ENCODE measurements around the gene PRR5.
"Not testable (repeated sequence)": the region's sequence is repeated elsewhere in the genome, so short reads cannot be mapped to it uniquely, and the experiment has no call there.

The PRR5 gene

DNA sequence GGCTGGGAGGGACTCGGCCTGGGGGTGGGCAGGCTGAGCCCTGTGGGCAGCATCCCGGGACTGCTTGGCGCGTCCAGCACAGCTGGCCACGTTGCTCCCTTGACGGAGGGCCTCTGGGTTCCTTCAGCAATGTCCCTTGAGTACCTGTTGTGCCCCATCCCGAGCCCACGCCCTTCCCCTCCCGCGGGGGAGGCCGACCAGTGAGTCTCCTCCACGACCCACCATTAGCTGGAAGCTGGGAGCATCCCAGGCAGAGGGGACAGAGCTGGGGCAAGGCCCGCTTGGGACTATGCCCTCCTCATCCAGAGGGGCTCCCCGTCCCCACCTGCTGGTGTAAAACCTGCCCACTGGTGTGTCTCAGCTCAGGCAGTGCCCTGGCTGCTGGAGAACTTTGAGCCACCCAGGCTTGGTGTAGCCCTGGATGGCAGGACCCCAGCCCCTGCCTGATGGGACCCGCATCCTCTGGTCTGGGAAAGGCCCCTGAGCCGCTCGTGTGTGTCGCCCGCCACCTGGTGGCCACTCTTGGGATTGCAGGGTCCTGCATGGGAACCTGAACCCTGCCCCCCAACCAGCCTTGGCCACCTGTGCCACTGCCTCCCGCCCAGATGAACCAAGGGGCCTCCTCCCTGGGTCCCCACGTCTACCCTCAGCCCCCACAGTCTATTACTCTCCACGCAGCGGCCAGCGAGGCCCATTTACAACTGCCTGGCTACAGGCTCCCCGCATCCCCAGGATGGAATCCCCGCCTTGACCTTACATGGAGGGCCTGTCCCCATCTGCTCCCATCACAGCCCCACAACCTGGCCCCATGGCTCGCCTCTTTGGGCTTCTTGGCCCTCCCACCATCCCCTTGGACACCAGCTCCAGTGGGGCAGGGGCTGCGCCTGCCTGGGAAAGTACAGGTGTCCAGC, 33.8 kb downstream of the PRR5 start:
- no peak for DNase-seq (ENCODE audit: low read depth)

DNA sequence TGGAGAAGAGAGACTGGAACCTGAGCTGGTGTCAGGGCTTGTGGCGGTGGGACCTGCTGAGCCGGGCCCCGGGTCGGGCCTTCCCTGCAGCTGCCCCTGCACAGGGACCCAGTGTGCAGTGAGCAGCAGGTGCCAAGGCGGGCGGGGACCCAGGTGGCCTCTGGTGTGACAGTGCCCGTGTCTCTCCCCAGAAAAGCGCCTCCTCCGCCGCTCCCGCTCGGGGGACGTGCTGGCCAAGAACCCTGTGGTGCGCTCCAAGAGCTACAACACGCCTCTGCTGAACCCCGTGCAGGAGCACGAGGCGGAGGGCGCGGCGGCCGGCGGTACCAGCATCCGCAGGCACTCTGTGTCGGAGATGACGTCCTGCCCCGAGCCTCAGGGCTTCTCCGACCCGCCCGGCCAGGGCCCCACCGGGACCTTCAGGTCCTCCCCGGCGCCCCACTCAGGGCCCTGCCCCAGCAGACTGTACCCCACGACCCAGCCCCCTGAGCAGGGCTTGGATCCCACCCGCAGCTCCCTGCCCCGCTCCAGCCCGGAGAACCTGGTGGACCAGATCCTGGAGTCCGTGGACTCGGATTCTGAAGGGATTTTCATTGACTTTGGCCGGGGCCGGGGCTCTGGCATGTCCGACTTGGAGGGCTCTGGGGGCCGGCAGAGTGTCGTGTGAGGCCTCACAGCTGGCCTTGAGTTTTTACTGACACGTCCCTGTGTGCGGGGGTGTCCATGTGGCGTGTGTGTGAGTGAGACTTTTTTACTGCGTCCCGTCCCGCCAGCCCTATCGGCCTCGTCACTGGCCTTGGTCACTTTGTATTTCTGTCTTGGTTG, 34.8 kb downstream of the PRR5 start:
- no peak for DNase-seq (ENCODE audit: low read depth)

DNA sequence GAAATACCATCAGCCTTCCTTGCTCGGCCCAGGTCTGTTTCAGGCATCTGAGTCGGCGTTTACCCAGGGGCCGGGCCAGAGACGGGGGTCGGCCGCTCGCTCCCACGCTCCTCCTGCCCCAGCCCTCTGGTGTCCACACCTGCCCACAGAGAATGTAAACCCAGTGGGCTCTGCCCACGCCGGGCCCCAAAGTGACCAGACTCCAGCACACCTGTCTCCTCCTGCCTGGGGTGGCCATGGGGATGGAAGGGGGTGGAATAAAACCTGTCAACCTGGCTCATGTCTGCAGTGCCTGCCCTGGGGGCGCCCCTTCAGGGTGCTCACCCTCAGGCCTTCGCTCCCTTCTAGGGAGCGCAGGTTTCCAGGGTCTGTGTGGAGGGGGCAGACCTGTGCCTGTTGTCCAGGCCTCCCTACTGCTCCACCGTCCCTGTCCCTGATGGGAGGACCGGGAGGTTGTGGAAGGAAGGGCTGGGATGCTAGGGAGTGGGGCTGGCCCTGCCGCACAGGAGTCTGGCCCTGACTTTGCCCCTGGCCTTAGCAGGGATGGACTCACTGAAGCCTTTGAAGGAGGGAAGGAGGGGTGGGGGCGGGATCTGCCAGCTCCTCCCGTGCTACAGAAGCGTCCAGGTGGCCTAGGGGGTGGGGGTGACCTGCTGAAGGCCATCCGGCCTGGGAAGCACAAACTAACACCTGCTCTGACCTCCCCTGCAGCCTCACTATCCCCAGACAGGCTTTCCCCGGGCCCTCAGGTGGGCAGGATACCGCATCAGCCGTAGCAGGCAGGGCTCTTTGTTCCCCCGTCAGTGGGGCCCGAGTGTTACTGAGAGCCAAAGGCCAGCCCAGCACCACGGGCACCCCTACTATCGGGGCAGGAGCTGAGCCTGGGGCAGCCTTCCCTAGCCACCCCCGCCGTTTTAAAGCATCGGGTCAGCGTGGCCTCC, 35.7 kb downstream of the PRR5 start:
- no peak for DNase-seq (ENCODE audit: low read depth)

DNA sequence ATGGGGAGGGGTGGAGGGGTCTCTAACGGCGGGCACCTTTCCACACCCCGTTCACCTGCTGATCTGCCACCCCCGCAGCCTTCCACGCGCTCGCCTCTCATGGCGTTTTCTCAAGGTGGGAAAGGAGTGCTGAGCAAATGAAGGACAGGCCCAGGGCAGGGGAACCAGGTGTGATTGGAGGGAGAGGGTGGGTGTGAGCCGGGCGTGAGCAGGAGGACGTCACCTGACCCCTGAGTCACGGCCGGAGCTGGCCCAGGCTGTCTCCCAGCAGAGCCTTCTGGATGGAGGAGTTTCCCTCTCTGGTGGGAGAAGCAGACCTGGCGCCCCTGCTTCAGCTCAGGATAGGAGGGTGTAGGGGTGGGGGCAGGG, 36.3 kb downstream of the PRR5 start:
- DNase-seq (ENCODE audit: low read depth), result no peak

DNA sequence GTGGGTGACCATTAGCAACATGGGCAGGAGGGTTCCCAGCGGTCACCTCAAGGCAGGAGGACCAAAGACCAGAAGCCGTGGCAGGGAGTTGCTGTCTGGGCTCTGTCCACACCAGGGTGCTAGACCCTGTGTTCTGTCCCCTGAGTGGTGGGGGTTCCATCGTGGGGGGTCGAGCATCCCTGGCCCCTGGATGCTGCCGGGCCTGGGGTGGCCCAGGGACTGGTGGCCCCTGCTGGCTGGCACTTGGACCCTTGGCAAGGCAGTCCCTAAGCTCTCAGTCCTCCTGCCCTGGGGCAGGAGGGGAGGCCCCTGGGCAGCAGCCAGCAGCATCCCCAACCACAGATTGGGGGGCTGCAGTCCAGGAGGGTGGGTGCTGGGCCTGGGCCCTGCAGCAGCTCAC, 37.0 kb downstream of the PRR5 start:
- DNase-seq (ENCODE audit: low read depth), result no peak

DNA sequence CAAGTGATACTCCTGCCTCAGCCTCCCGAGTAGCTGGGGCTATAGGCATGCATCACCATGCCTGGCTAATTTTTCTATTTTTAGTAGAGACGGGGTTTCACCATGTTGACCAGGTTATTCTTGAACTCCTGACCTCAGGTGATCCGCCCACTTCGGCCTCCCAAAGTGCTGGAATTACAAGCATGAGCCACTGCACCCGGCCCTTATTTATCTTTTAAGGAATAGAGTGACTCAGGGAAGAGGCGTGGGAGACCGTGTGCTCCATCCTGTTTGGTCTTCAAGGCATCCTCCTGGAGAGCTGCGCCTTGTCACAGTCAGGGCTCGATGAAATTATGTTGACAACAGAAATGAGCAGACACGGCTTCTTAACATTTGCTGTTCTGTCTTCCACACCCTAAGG, 37.7 kb downstream of the PRR5 start:
- not testable (repeated sequence) for DNase-seq (ENCODE audit: low read depth)

DNA sequence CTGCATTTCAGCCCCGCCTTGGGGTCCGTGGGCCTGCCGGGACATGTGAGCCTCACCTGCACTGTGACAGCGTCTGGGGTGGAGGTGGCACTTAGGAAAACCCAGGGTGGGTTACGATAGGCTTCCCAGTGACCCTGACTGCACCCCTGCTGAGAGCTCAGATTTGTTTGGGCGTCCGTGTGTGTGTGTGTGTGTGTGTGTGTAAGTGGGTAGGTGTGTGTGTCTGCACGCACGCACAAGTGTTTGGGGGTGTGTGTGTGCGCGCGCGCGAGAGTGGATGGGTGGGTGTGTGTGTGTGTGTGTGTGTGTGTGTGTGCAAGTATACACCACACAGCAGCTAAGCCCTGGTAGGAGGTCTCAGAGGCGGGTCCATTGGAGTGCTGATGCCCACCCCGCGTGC, 38.3 kb downstream of the PRR5 start:
- no peak for DNase-seq (ENCODE audit: low read depth)

DNA sequence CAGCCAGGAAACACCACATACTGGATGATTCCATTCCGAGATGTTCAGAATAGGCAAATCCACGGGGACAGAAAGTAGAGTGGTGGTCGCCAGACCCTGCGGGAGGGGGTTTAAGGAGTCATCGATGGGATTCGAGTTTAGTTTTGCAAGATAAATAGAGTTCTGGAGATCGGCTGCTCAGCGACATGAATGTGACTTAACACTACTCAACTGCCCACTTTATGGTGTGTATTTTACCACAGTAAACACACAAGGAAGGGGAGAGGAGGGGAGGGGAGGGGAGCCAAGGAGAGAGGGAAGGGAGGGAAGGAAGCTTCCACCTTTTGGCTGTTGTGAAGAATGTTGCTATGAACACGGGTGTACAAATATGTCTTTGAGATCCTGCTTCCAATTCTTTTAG, 39.9 kb downstream of the PRR5 start:
- no peak for DNase-seq (ENCODE audit: low read depth)

DNA sequence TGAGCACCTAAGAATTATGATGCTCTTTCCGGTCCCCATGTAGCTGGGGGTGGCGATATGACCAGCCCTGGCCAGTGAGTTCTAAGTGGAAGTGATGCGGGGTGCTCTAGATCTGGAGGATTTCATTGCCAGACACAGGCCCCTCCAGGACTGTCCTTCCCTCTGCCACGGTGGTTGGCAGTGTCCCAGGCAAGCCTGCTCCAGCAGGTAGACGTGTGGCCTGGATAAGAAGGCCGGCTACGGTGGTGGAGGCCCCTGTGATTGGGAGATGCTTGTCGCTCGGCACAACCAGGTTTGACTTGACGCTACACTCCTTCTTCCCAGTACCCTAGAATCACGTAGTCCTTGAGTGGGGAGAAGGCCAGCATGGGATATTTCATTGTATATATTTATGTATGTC, 41.2 kb downstream of the PRR5 start:
- DNase-seq (ENCODE audit: low read depth), result no peak

DNA sequence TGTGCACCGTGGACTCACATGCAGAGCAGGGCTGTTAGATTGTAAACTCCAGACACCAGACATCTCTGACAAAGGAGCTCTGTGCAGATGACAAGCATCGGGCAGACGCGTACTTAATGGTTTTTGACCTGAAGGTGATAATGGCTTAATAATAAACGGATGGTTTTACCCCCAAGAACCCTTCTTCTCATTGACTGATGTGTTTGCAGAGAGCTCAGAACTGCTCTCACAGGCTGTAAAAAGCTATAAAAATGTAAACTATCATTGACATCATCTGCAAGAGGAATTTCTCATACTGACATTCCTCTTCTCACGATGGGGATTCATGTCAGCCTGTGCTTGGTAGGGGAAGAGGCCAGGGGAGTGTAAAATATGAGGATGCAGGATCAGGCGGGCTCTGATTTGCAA, 41.8 kb downstream of the PRR5 start:
- DNase-seq (ENCODE audit: low read depth), result no peak

DNA sequence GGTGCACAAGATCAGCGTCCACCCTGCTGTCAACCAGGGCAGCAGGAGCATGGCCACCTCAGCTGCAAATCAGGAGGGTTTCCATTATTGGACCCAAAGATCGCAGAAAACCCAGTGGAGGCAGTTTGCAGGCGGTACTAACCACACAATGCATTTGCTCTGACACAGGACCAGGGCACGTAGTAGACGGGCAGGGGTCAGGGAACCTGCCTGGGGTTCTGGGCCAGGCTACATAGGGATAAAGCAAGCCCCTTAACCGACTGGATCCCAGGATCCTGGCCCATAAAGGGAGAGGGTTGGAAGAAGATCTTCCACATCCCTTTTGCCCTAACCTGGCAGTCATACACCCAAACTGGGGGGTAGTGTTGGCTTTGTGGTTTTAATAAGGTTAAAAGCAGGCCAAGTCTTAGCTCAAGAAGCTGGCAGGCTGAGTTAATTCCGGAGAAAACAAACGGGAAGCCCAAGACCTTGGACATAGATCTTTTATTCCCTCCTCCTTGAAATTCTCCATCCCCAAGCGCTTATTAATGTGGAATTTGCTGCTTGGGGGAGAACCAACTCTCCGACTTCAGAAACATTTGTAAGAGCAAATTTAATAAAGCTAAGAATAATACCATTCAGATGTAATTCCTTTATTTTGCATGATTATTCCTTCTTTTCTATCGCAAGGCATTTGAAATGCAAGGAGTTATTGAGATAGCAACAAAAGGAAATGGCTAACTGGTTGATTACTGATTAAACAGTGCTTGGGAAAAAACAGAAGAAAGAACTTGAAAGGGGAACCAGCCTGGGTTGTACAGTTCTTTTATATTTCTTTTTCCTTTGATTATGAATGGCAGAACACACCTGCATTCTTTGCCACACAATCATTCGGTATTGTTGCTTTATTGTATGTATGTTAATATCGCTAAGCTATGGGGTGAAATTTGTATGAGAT, 44.1 kb downstream of the PRR5 start:
- DNase-seq (ENCODE audit: low read depth), result no peak

DNA sequence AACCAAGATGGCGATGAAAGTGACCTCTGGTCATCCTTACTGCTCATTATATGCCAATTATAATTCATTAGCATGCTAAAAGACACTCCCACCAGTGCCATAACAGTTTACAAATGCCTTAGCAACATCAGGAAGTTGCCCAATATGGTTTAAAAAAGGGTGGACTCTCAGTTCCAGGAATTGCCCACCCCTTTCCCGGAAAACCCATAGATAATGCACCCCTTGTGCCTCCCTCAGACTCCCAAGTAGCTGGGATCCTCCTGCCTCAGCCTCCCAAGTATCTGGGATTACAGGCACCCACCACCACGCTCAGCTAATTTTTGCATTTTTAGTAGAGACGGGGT, 45.8 kb downstream of the PRR5 start:
- not testable (repeated sequence) for DNase-seq (ENCODE audit: low read depth)

DNA sequence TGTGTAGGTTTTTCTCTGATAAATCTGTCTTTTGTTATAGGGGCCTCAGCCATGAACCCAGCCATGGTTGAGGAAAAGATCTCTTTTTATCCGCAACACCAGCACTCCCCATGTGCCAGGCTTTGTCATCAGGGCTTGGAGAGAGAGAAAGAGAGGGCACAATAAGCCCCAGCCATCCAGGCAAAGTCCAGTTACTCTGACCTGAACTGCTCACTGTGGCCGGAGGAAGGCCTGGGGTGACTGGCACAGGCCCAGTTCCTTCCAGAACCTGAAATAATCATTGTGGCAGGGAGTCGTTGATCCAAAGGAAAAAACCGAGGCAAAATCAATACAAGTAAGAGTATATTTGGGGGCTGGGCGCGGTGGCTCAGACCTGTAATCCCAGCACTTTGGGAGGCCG, 46.5 kb downstream of the PRR5 start:
- no peak for DNase-seq (ENCODE audit: low read depth)

DNA sequence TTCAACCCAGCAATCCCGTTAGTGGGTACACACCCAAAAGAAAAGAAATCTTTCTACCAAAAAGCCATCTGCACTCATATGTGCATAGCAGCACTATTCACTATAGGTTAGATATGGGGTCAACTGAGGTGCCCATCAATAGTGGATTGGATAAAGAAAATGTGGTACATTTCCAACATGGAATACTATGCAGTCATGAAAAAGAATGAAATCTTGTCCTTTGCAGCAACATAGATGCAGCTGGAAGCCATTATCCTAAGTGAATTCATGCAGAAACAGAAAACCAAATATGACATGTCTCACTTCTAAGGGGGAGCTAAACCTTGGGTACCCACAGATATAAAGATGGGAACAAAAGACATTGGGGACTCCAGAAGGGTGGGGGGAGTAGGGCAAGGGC, 48.5 kb downstream of the PRR5 start:
- DNase-seq (ENCODE audit: low read depth), result no peak

DNA sequence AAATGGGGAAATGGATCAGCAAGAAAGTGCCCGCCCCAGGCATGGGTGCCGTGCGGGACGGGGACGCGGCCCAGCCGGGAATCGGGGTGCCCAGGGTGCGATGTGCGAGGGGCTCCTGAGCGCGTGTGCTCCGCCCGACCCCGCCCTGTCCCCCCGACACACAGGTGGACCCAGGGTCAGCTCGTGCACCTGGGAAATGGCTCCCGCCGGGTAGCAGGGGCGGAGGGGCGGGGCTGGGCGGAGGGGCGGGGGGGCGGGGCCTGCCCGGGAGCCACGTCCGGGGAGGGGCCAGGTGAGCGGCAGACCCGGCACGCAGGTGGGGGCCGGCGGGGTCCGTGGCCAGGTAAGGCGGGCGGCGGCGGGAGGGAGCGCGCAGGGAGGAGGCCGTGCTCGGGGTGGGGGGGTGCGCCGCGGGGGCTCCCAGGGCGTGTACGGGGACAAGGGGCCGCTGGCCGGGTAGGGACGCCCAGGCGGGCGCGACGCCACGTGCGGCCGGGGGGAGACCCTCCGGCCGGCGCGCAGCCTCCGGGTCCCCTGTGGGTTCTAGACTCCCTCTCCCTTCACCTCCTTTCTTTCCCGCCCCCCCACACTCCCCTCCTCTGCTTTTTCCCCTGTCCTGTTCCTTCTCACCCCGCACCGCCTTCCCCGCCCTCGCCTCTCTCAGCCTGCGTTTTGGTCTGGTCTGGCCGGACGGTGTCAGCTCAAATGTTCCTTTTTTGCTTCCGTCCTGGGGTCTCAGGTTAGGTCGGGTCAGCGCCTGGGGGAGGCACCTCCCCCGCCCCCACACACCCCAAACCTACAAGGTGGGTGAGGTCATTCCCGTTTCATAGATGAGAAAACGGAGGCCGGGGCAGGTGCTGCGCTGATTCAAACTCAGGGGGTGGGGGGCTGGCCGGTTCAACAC, 50.5 kb downstream of the PRR5 start, which contains the start of gene ARHGAP8:
Gene ARHGAP8 (plus strand): TSS at position 291 of the 904 bp plus-strand sequence. CDS start 33,953 bp downstream, outside the sequence.
- DNase-seq (ENCODE audit: low read depth), result no peak

DNA sequence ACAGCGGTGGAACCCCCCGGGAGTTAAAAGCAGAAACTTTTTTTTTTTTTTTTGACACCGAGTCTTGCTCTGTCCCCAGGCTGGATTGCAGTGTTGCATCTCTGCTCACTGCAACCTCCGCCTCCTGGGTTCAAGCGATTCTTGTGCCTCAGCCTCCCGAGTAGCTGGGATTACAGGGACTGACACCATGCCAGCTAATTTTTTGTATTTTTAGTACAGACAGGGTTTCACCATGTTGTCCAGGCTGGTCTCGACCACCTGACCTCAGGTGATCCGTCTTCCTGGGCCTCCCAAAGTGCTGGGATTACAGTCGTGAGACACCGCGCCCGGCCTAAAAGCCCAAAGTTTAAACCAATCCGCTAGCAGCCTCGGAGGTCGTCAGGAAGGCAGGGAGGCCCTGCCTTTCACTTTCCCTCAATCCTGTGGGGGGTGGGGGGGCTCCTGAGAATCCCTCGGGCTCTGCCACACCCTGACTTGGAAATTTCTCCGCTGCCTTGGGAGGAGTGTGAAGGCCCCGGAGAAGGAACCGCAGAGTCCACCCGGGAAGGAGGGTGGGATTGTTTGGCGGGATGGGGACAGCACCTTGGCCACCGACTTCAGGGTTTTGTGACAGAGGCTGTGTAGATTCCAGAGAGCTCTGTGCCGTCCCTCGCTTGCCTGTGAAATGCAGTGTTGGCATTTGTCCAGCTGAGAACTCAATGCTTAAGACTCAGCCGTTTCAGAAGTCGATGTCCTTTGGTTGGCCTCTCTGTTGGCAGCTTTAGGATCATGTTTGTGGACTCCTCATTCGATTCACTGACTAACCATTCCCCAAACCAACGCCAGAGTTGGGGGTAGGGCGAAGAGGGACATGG, 51.4 kb downstream of the PRR5 start:
- DNase-seq (ENCODE audit: low read depth), result no peak

DNA sequence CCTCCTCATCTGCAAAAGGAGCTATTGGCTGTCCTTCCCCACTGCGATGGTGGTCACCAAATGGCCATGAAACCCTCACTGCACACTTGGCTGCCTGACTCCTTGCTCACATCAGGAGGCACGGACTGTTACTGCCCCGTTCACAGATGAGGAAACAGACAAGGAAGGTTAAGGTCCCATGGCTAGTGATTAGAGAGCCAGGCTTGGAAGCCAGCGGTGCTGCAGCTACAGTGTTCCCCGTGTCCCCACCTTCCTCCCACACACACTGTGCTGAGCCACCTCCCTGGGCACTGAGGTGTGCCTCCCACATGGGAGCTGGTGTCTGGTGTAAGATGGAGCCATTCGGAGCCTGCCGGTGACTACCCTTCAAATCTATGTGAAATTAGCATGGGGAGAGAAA, 53.0 kb downstream of the PRR5 start:
- no peak for DNase-seq (ENCODE audit: low read depth)

DNA sequence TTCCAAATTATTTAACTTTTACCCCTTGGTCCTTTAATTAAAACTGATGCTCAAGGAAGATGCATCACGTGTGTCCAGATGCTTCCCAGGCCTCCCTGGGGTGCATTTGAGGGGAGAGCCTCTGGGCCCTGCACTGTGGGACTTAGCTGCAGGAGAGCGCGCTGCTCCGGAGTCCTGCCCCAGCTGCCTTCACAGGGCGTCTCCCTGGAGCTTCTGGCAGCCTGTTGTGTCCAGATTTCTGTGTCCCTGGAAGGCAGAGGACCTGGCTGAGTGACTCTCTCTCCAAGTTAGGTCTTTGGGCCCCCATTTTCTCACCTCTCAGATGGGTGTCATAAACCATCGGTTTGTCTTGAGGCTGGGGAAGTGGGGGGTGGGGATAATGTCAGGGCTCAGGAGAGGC, 53.4 kb downstream of the PRR5 start:
- no peak for DNase-seq (ENCODE audit: low read depth)

DNA sequence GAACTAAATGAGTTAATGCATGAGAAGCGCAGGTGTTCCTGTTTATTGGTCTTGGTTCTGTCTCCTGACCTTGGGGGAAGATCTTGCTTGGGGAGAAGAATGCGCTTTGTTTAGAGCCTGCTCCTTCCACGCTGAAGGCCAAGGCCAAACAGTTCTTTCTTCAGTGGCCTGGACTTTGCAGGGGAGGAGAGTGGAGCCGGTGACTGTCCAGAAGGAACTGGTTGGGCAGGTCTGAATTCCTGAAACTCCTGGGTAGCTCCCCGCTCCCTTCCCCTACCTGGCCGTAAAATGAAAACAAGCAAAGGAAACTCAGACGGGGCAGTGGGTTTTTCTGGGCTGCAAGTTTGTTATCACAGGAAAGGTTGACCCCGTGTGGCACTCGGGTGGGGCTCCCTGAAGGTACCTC, 54.0 kb downstream of the PRR5 start:
- no peak for DNase-seq (ENCODE audit: low read depth)

All from GM04504 (cell line).